Activated T-helper 1 cell treated with Interleukin-2 at 50 U/mL for 16 hours (primary cell): ENCODE data around the gene OTOP1.
"Not testable (repeated sequence)": the region's sequence is repeated elsewhere in the genome, so short reads cannot be mapped to it uniquely, and the experiment has no call there.

Source experiments
- DNase-seq: peaks from one replicate; pipeline ENCODE4 v3.0.0-alpha.2; 2020; ENCODE audit warnings: low read depth

Gene OTOP1

GRCh38 chr4:4226606-4227438 is at the start of gene OTOP1:
TSS of gene OTOP1 (minus strand) at chr4:4226929. CDS start at chr4:4226864, 65 bp downstream.
- no peak for DNase-seq

- DNase-seq, result no peak
Measured at GRCh38 chr4:4274226-4274625, 47.5 kb upstream of the OTOP1 start.

- DNase-seq, result no peak
Measured at GRCh38 chr4:4271912-4272311, 45.2 kb upstream of the OTOP1 start.

- no peak for DNase-seq
Measured at GRCh38 chr4:4270529-4270928, 43.8 kb upstream of the OTOP1 start.

GRCh38 chr4:4269856-4270255 is 43.1 kb upstream of the OTOP1 start:
- DNase-seq, result peak; percentile 28

- DNase-seq, result peak; percentile 30
Measured at GRCh38 chr4:4269331-4269731, 42.6 kb upstream of the OTOP1 start.

GRCh38 chr4:4268776-4269175 is 42.0 kb upstream of the OTOP1 start:
- DNase-seq, result no peak

GRCh38 chr4:4267981-4268380 is 41.3 kb upstream of the OTOP1 start:
- no peak for DNase-seq

- DNase-seq, result no peak
Measured at GRCh38 chr4:4260185-4260751, 33.5 kb upstream of the OTOP1 start.

GRCh38 chr4:4259484-4260100 is 32.9 kb upstream of the OTOP1 start:
- DNase-seq, result no peak

GRCh38 chr4:4257705-4258104 is 31.0 kb upstream of the OTOP1 start:
- not testable (repeated sequence) for DNase-seq

- DNase-seq, result no peak
Measured at GRCh38 chr4:4256799-4257198, 30.1 kb upstream of the OTOP1 start.

GRCh38 chr4:4254666-4255065 is 27.9 kb upstream of the OTOP1 start:
- no peak for DNase-seq

- no peak for DNase-seq
Measured at GRCh38 chr4:4254199-4254598, 27.5 kb upstream of the OTOP1 start.

- no peak for DNase-seq
Measured at GRCh38 chr4:4249866-4250265, 23.1 kb upstream of the OTOP1 start.

- DNase-seq, result not testable (repeated sequence)
Measured at GRCh38 chr4:4249342-4249741, 22.6 kb upstream of the OTOP1 start.

- DNase-seq, result no peak
Measured at GRCh38 chr4:4248885-4249203, 22.1 kb upstream of the OTOP1 start.

- peak; percentile 88 for DNase-seq
Measured at GRCh38 chr4:4248029-4248884, 21.5 kb upstream of the OTOP1 start, which contains the start of gene TMEM128. TSS of gene TMEM128 (minus strand) at chr4:4248223. CDS start at chr4:4248202, 21 bp downstream.

- DNase-seq, result no peak
Measured at GRCh38 chr4:4247696-4248028, 20.9 kb upstream of the OTOP1 start.

- no peak for DNase-seq
Measured at GRCh38 chr4:4245172-4245571, 18.4 kb upstream of the OTOP1 start.

- not testable (repeated sequence) for DNase-seq
Measured at GRCh38 chr4:4239551-4239950, 12.8 kb upstream of the OTOP1 start.

- no peak for DNase-seq
Measured at GRCh38 chr4:4233610-4234009, 6.9 kb upstream of the OTOP1 start.

GRCh38 chr4:4228356-4228668 is 1.6 kb upstream of the OTOP1 start:
- no peak for DNase-seq
